HG02973 (cell line): ENCODE measurements around the gene CFAP20DC.
"Not testable (repeated sequence)": the region's sequence is repeated elsewhere in the genome, so short reads cannot be mapped to it uniquely, and the experiment has no call there.

Source experiments
- ATAC-seq: cut with Tn5 transposase; IDR thresholded peaks from one replicate; pipeline ENCODE4 v1.9.1; 2021; ENCODE audit warnings: moderate library complexity; ENCODE audit not compliant: unreplicated experiment

Gene CFAP20DC

DNA sequence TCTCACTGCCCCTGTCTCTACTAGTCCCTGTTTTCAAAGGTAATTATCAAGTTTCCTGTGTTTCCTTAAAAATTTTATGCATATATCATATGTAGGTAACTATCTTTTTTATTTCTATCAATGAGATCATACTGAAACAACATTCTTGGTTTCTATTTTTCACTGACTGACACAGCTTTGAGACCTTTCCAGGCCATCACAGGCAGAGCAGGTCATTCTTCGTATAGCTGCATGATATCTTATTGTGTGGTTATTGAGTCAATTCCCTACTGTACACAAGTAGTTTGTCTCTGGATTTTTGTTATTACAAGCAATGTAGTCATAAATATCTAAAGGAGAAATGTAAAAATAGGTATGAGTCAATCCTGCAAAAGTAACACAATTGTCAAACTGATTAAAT lies 169.6 kb downstream of the CFAP20DC start:
- no peak for ATAC-seq

GRCh38 chr3:58874795-58875194 lies 175.0 kb downstream of the CFAP20DC start:
- peak; percentile 94 for ATAC-seq

DNA sequence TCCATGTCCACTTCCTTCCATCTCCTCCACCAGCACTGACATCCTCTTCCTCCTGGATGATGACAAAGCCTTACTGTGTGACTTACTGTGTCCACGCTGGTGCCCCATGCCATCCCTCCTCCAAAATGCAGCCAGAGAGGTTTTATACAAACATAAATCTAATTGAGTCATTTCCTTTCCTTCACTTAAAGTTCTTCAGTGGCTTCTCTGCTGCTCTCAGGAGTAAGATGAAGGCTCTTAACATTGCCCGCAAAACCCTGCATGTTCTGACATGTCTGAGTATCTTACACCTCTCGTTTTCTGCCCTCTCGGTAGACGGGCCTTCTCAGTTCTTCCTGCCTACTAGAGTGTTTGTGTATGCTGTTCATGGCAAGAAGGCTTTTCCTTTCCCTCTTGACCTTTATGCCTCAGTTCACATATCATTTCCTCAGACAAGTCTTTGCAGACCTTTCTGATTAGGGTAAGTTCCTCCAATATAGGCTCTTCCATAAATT lies 175.5 kb downstream of the CFAP20DC start:
- ATAC-seq: no peak

- no peak for ATAC-seq
Measured at GRCh38 chr3:58868097-58868779, 181.6 kb downstream of the CFAP20DC start.

- no peak for ATAC-seq
Measured at GRCh38 chr3:58867621-58868020, 182.2 kb downstream of the CFAP20DC start.

DNA sequence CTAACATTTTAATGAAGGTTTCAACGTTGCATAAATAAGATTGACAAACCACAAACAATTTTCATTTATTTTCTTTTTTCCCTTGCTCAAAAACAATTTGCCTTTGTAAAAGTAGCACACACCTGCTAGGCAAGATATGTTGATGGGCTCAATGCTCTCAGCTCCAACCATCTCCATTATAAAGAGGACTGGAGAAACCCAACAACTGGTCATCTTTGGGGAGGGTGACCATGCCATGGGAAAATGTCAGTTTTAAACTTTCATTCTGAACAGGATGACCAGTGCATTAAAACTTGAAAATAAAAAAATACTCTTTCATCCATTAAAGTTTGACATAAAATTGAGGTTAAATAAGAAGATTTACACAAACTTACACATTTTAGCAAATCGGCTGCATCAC lies 183.7 kb downstream of the CFAP20DC start:
- ATAC-seq: no peak

DNA sequence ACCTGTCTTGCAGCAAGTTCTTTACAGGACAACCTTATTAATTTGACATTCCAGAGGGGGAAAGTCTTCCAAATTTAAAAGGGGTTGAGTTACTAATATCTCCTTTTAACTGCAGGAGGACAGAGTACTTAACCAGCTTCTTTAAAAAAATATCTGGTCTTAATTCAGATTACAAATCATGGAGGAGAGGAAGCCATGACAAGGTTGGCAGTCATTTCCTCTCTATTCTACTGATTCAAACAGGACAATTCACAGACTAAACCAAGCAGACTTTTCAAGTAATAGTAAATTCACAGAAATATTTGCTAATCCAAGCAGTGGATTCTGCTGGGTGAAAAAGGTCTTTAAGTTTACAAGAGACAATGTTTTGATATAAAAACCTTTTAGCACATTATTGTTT lies 185.3 kb downstream of the CFAP20DC start:
- ATAC-seq: no peak

DNA sequence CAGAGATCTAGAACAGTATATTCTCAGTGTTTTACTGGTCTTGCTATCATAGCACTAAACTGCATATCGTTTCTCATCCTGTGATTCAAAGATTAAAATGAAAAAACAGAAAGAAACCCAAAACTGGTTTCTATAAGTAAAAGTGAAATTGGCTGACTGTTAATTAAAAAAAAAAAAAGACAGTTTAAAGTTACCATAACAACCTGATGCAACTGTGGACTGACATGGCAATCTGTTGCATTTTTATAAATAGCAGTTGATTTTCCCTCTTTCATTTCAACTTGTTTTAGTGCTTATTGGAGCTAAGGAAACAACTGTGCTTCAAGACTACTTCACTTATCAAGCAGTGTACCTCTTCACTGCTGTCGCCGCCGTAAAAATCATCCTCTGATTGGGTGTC lies 186.6 kb downstream of the CFAP20DC start:
- ATAC-seq: no peak

- no peak for ATAC-seq
Measured at GRCh38 chr3:58861551-58861950, 188.3 kb downstream of the CFAP20DC start.

DNA sequence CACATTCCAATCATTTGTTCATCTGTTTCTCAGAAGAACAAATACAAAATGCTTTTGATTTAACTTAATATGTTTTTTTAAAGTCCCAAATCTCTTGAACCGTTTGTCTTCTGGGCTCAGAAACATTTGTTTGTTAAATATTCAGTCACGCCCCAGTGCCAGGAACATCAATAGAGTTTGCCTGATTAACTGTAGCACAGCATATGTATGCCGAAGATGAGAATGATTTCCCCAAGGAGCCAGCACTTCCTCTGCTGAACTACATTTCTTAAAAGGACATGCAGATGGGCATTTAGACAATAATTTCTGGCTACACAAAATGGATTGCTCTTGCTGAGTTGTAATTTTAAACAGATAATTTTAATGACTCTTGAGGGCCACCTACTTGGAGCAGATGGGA lies 191.7 kb downstream of the CFAP20DC start:
- ATAC-seq: no peak

DNA sequence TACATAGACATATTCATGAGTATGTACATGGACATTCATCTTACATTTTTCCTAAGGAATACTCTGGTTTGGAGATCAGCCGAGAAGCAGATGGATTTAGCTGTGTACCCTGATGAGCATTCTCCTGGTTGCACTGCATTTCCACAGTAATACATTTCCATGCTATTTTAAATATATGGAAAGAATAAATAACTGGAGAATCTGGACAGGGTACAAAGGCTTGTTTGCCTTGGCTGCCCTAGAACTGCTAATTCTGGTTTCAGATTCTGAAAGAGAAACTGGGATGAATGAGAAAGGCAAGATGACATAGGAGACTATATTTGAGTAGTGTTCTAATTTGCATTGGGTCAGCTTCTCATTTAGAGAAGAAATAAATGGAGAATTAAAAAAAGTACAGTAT lies 192.4 kb downstream of the CFAP20DC start:
- ATAC-seq: no peak

- no peak for ATAC-seq
Measured at GRCh38 chr3:58848826-58849225, 201.0 kb downstream of the CFAP20DC start.

DNA sequence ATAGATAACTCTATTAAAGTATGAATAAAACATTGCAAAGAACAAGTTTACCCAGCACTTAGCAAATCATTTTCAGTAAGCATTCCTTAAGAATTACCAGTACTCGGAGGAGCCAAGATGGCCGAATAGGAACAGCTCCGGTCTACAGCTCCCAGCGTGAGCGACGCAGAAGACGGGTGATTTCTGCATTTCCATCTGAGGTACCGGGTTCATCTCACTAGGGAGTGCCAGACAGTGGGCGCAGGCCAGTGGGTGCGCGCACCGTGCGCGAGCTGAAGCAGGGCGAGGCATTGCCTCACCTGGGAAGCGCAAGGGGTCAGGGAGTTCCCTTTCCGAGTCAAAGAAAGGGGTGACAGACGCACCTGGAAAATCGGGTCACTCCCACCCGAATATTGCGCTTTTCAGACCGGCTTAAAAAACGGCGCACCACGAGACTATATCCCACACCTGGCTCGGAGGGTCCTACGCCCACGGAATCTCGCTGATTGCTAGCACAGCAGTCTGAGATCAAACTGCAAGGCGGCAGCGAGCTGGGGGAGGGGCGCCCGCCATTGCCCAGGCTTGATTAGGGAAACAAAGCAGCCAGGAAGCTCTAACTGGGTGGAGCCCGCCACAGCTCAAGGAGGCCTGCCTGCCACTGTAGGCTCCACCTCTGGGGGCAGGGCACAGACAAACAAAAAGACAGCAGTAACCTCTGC lies 207.6 kb downstream of the CFAP20DC start:
- not testable (repeated sequence) for ATAC-seq

DNA sequence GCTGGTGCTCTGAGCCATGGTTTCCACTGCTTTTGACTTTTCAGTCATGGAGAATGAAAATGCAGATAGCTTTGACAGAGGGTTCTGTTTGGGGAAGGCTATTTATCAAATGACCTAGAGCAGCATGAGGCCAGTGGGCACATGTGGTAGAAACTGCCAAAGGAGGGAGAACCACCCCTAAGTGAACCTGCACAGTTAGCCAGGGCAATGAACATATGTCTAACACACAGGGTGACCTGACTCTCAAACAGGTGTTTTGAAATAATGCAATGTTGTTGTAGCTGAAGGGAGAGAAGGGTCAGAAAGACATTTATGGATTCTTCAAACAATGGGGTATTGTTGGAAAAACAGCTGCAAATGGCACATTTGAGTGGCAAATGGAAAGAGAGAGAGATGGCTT lies 208.9 kb downstream of the CFAP20DC start:
- ATAC-seq: no peak

- ATAC-seq: no peak
Measured at GRCh38 chr3:58839964-58840363, 209.9 kb downstream of the CFAP20DC start.

DNA sequence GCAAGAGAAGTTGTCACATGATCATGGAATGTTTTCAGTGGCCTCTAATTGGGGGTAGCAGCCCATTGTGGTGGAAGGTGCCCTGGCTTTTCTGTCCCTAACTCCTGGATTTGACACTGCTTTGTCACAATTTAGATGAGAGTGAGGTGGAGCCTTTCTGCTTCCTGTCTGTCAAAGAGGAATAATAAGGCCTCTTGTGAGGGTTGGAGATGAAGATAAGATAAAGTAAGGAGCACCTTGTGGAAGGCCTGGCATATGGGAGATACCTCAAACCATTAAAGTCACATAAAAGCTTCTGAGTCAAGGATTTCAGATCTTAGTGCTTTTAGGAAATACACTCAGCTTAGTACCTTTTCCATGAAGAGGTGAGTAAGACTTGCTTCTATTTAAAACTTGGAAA lies 210.6 kb downstream of the CFAP20DC start:
- no peak for ATAC-seq

GRCh38 chr3:58837856-58838255 lies 212.0 kb downstream of the CFAP20DC start:
- ATAC-seq: no peak

DNA sequence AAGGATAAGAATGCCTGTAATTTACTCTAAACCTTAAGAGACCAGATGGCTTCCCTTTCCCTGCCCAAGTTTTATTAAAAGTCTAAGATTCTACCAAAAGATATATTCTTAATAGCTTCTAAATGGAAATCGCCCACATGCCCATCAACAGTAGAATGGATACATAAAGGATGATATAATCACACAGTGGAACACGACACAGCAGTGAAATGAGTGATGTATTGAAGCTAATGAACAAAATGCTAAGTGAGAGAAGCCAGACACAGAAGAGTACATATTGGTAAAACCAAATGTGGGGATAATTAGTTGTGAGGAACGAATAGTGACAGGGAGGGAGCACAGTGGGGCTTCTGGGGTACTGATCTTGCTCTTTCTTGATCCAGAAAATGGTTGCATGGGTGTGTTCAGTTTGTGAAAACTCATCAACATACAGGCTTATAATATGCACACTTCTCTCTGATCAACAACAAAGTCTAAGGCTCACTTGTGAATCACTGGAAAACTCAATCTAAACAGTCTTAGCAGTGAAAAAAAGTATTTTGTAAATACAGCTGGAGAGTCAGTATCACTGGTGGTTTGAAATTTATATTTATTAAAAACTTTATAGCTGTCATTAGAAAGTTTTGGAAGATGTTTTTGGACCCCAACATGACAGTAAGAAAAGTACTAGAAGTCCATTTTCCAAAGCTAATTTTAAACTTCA lies 212.5 kb downstream of the CFAP20DC start:
- ATAC-seq: no peak

- ATAC-seq: no peak
Measured at GRCh38 chr3:58835086-58835485, 214.7 kb downstream of the CFAP20DC start.

DNA sequence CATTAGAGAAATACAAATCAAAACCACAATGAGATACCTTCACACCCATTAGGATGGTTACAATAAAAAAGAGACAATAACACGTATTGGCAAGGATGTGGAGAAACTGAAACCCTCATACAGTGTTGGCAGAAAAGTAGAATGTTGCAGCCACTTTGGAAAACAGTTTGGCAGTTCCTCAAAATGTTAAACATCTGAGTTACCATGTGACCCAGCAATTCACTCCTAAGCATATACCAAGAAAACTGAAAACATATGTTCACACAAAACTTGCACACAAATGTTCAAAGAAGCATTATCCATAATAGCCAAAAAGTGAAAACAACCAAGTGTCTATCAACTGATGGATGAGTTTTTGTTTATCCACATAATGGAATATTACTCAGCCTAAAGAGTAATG lies 216.3 kb downstream of the CFAP20DC start:
- no peak for ATAC-seq

DNA sequence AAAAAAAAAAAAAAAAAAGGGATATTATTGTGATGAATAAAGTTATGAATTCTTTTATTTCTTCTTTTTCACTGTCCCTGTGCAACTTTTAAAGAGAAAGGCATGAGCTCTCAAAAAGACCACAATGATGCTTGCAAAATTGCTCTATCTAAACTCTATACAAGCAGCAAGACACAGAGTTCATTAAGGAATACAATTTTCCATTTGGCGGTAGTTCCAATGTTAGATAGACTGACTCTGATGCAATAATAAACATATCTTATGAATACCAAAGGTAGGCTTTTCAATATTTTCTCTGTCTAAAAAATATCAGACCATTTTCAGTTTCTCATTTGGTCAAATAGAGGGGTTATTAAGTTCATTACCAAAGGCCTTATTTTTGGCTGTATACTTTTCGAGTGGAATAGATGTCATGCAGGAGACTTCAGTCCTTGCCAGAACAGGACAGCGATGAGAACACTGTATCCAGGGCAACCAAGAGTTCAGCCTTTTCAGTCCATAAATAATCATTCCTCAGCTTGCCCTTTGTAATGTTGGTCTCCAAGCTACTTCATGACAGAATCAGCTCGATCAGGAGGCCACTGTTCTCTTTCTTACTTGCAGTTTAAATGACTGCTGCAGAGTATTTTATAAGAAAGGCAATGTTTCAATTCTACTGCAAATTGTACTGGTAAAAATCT lies 220.4 kb downstream of the CFAP20DC start:
- no peak for ATAC-seq
